OCI-LY1 (cell line): ENCODE data around the gene AURKAIP1.

Experiments used
- CTCF ChIP-seq: fragments of 200-600 bp; sonication (generic), shearing (Covaris generic); IDR thresholded peaks from 2 replicates; pipeline ENCODE4 v1.5.1; 2017; ENCODE audit warnings: mild to moderate bottlenecking, antibody characterized with exemption, low read length, moderate library complexity, mixed read lengths
- EZH2 ChIP-seq: fragments of 200-600 bp; sonication (generic), shearing (Covaris generic); IDR thresholded peaks from 2 replicates; pipeline ENCODE4 v1.8.0; 2017; ENCODE audit warnings: borderline replicate concordance, mixed run types, mild to moderate bottlenecking, antibody characterized with exemption, low read length, moderate library complexity, mixed read lengths

- TF ChIP-seq CTCF: no peak
- TF ChIP-seq EZH2: no peak
Observed at GRCh38 chr1:1391225-1391624, 16.2 kb upstream of the AURKAIP1 start.
